GM21786 (cell line): Measurements from ENCODE around the gene ADAMTS17.

Source experiments
- ATAC-seq: cut with Tn5 transposase; IDR thresholded peaks from one replicate; pipeline ENCODE4 v1.9.1; 2021; ENCODE audit not compliant: unreplicated experiment

Gene ADAMTS17

DNA sequence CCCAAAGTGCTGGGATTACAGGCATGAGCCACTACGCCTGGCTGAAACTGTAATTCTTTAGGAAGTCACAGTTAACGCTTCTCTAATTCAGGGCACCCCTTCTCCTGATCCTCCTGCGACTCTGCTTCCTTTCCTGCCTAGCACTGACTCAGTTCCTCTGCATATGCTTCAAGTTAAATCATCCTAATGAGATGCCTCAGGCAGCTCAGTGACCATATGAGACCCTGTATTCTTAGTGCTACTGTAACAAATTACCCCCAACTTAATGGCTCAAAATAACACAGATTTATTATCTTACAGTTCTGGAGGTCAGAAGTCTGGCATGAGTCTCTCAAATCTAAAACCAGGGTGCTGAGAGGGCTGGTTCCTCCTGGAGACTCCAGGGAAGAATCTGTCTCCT lies 336.8 kb downstream of the ADAMTS17 start:
- ATAC-seq: no peak

DNA sequence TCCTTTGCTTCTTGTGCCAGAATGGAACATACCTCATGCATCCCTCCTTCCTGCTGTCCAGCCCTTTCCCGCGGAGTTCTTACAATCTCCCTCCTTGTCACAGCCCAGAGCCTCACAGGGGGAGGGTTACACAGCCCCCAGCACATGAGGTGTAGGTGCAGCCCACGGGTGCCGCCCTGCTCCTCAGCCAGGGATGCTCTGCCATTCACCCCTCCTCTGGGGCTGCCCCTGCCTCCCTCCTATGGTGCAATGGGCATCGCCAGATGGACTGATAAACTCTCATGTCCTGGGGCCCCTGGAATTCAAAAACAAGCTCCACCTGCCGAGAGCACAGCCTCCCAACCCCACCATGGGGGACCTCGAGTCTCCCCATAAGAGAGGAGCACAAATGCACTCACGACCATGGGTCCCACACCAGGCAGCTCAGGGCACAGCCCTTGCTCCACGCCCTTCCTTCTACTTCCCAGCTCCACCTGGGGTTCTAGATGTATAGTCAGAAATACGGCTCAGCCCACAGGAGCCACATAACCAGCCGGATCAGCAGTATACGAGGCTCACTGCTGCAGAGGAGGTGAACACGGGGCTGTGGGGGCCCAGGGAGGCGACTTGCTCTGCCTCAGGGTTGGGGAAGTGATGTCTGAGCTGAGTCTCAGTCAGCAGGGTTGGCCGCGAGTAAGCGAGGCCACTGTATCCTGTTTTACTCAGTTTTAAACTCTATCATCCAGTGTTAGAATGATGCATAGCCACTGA lies 338.8 kb downstream of the ADAMTS17 start:
- no peak for ATAC-seq

DNA sequence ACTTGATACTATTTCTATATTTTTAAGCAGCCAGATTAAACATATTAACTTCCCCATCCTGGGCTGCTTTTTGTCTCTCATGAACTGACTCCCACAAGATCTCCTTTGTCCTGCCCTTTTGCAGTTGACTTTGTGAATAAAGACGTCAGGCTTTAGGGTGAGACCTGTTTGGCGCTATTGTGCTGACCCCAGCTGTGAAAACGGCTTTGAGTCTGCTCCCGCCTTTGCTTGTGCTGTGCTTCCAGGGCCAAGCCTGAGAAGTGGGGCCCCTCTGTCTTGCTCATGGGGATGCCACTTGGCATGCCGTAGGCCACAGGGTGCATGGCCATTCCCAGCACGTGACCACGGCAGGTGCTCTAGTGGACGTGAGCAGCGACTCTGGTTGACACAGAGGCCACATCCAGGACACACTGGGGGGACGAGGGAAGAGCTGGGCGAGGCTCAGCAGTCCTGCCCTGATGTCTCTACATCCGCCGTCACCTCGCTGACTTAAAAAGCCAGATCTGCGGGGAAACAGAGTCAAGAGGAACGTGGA lies 339.6 kb downstream of the ADAMTS17 start:
- no peak for ATAC-seq

DNA sequence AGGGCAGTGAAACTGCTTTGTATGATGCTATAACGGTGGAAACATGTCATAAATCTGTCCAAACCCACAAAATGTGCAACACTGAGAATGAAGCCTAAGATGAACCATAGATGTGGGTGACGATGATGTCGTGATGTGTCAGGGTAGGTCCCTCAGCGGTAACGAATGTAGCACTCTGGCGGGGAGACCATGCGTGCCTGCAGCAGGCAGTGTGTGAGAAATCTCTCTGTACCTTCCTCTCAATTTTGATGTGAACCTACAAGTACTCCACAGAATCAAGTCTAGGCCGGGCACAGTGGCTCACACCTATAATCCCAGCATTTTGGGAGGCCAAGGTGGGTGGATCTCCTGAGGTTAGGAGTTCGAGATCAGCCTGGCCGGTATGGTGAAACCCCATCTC lies 340.4 kb downstream of the ADAMTS17 start:
- ATAC-seq: no peak

DNA sequence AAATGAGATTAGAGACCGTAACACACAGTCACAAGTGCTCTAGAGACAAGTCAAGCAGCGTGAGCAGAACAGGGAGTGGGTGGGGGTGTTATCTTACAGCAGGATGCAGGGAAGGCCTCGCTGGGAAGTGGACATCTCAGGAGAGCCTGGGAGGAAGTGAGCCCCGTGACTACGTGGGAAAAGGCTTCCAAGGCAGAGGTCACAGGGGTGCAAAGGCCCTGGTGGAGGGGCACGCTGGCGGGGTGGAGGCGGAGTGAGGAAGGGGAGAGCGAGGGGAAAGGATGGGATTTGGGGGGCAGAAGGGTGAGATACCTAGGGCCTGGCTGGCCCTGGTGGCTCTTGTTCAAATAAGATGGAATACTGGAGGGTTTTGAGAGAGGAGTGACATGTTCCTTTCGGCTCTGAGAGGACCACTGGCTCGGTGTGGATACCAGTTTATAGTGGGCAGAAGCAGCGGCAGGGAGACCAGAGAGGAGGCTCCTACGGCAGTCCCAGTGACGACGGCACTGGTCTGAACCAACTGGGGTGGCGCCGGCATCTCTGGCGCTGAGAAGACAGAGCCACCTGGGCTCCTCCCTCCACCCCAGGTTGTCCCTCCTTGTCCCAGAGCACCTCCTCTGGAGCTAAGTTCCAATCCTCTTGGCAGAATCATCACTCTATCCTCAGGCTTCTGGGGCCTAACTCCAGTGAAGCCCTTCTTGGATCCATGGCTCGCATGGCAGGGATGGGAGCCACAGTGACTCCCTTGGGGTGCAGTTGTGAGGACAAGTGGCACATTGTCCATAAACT lies 342.3 kb downstream of the ADAMTS17 start:
- ATAC-seq: no peak

DNA sequence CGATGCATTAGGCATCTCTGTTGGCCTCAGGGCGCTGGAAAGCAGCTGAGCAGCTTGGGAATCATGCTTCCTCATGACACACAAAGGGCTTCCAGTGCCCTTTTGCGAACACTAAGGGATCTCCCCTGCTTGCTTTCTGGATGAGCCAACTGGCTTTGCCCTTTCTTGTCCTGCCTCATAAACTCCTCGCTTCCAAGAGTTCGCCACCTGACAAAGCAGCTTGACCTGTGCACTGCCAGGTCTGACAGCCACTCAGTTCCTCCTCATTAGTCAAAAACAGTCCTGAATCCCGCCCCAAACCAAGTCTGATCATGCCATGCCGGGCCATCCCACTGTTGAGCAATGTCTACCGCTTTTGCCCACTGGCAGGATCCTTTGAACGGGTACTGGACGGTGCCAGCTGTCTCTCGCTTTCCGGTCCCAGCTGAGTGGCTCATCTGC lies 343.1 kb downstream of the ADAMTS17 start:
- ATAC-seq: no peak

DNA sequence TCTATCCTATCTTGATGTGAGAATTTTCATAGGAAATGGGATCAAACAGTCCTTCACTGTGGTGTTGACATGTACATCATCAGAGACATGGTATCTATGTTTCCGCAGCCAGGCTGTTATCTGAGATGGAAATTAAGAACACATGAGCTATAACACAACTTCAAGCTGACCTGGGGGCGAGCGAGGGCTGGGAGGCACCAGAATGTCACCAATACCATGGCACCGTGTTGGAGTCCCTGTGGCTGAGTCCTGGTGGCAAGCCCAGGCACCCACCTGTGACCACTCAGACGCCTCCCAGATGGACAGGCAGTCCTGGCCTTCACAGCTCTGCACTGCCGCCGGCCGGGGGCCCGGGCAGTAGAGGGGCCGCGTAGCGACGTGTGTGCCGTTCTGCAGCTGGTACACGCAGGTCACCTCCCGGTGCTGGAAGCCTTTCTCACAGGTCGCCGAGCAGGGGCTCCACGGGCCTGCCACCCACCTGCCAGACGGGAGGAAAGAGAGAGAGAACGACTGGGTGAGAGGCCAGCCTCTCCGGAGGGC lies 344.6 kb downstream of the ADAMTS17 start:
- ATAC-seq: no peak

DNA sequence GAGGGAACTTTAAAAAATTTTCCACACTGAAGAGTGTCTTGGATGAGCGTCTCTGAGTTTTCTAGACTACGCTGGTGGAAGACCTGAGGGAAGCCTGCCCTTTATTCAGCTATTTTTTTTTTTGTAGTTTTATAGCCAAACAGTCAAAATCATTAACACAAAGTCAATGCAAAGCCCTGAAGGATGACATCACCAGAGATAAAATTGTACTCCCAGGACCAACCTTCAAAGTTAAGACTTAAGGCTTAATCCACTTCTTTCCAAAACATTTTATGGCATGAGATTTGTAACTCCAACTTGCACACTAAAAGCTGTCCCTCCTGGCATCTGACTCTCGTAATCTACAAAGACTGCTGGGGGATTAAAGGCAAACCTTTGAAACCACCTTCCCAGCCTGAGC lies 345.1 kb downstream of the ADAMTS17 start:
- no peak for ATAC-seq

DNA sequence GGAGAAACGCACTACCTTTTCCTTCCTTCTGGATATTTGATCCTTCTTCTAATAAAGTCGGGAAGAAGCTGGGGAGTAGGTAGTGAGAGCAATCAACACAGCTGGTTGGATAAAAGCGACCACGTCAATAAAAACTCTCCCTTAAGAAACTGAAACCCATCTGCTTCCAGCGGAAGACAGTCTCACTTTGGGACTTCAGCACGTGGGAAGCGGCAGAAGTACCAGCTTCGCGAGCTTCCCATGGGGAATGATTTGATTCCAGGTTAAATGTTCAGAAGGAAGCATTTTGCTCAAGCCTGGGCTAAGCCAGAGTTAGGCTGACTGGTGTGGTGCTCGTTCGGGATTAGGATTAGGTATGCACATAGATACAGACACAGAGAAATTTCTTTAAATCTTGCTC lies 346.2 kb downstream of the ADAMTS17 start:
- no peak for ATAC-seq

DNA sequence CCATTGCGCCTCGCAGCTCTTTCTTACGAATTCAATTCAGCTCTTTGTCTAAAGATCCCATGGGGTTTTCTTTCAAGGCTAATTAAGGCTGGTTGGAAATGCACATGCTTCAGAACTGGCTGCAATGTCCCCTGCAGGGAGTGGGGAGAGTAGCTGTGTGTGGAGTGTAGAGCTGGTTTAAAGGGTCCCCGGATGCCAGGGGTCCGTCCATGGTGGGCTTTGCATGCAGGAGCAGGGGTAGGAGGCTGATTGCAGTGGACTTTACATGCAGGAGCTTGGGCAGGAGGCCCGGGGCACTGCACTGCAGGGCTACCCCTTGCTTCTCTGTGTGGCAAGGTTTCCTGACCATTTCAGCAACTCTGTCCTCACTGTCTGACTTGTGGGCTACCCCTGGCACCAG lies 346.9 kb downstream of the ADAMTS17 start:
- ATAC-seq: no peak

DNA sequence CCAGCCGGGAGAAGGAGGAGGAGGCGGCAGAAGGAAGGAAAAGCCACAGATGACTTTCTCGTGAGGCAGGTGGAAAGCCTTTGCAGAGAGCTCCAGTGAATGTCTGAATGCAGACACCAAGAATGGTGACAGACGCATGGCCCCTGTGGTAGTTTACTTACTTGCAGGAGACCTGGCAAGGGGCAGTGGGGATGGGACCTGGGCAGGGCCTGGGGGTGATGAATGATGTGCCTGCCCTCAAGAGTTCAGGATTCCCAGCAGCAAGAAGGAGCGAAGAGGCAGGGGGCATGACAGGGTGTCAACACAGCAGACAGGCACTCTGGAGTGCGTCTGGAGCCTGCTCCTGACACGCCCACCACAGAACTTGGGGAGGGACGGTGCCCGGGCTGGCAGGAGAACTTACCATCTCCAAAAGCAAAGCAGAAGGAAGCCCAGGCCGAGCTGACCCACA lies 348.1 kb downstream of the ADAMTS17 start:
- ATAC-seq: no peak

DNA sequence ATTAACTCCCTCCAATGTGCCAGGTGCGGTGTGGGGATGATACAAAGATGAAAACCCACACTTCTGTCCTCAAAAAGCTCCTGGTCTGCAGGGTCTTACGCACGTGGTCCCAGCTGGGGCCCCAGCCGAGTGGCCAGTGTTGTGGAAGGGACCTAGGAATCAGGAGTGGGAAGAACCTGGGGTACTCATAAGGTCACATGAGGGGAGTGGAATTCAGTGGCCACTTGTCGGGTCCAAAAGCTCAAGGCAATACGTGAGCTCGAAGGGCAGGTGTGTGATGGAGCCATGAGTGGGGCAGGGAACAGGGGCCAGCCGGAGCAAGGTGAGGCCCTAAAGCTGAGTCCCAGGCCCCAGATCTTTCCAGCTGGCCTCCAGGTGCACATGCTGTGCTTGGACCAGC lies 348.5 kb downstream of the ADAMTS17 start:
- ATAC-seq: no peak

DNA sequence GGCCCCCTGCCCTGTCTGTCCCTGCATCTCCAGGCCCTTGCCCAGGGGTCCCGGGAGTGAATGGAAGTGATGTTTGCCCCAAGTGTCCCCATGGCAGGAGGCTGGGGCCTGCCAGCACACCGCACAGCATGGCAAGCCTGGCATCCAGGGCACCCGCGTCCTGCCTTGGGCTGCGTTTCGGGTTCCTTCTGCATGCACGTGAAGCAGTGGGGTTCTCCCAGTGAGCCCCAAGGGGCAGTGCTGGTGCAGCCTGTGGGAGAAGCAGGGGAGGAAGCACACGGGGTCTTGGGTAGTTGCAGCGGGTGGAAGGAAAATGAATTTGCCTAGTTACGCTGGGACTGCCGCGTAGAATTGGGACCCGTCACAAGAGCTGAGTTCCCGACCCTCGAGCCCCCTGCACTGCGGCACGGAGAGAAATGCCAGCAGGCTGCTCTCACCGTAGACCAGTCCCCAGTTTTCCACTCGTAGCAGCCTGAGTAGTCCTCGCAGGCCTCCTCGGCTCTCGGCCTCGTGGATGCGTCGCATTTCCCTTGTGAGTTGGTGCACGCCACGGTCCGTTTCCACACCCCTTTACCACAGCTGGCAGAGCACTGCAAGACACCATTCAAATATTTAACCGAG lies 349.1 kb downstream of the ADAMTS17 start:
- ATAC-seq: no peak

DNA sequence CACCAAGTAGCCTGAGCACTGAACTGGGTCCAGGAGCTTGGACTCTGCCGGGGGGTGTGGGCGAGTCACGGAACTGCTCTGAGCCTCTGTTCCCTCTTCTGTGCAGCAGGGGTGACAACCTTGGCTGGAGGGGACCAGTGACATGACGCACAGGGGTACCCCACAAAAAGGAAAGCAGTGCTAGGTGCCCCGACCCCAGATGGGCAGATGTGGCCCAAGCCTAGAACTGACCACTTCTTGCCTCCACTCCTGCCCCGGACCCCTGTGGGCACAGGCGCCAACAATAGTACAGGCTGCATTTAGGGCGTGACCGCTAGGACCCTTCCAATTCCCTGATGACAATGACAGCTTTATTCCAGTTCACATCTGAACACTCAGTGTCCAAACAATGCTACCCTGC lies 352.7 kb downstream of the ADAMTS17 start:
- no peak for ATAC-seq

DNA sequence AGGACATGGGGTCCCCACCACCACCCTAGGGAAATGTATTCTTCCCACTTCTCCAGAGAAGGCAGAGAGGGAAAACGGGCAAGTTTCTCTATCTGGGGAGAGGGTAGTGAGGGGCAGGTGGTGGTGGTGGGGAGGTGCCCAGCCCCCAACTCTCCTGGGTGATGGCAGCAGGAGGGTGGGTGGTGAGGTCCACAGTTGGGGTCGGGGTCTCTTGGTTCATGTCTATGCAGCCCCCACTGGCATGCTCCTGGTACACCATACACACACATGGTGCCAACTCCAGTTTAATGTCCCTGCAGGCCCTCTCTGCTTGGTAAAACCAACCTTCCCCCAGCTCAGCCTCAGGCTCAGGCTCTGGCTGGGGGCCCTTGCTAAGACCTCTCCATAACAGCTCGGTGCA lies 354.1 kb downstream of the ADAMTS17 start:
- ATAC-seq: no peak

DNA sequence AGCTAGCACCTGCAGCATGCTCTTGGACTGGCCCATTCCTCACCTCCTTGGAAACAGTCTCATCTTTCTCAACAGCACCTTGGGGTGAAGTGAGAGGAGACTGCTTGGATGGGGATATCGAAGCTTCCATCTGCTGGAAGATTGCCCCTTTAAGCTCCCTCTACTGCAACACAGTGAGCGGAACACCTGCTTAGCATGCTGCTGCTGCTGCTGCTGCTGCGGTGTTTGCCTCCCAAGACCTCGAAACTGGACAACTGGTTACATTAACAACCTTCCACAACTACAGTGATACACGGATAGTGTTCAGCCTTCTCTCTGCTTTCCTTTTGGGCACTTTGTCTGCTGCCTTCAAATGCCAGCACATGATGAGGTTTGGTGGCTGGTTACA lies 354.7 kb downstream of the ADAMTS17 start:
- ATAC-seq: no peak

DNA sequence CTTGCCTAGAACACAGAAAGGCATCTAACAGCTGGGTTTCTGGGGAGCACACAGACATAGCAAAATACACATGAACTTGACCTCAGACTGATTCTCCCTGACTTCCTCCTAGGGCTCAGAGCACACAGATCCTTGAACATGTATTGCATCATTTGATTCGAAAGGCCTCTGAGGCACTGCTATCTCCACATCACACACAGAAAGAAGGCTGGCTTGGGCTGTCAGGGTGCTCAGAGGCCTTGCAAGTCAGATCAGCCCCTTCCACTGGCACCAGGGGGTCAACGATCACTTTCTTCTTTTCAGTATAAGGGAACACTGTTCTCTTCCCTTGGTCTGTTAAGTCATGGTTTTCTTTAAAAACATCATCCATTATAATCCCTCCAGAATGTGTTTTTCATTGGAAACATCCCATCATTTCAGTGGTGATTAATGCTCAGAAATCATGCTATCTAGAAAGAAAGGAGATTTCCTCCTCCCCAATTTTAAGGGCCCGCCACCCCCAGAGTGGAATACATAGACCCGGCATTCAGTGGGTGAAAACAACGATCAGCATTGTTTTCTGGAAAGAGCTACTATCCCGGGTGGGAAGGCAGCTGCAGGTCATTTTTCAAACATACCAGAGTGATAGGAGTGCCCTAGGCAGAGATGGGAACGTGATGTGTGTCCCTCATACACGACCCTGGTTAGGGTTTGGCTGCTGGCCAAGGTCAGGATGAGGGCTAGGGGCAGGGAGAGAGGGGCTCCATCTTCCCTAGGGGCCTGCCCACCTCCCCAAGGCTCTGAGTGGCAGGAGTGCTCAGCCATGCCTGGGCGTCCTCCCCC lies 355.3 kb downstream of the ADAMTS17 start:
- no peak for ATAC-seq

DNA sequence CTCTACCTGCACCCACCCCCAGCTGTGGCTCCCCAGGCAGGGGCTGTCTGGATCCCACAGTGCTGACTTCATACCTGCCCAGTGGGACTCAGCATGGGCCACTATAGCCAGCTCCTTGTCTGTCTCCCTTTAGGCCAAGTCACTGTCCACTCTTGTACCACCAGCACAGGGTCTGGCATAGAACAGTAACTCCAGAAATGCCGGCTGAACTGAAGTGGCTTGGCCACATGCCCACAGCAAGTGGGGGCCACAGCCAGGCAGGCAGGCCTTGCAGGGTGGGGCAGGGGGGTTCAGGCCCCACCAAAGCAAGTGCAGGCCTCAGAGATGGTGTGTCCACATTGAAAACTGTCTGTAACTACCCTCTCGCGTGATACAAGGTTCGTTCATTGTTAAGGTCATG lies 355.9 kb downstream of the ADAMTS17 start:
- no peak for ATAC-seq

DNA sequence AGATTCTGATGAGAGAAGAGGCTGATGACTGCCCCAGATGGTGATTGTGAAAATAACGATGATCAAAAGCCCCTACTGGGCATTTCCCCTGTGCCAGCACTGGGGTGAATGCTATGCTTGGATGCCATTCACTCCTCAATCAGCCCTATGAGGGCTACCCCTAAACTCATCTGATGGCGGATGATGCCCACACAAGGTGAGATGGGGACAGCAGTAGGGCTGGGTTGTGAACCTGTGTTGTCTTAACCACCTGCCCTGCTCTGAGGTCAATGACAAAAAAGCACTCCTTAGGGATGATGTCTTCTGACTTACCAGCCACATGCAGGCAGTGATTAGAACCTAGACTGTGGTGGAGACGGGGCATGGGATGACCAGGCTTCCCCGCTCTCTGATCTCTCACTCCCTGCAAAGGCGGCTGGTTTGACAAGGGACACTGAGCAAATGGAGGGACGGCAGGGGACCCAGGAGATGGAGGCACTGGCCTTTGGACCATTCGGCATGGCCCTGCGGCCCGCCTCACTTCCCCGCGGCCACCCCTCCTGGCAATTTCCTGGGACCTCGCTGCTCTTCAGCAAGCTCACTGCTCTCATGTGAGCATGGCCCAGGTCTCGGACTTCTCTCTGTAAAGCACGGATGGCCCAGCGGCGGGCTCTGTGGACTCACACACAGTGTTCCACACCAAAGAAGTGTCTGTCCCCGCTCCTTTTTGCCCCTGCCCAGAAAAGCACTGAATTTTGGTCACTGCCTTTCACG lies 357.1 kb downstream of the ADAMTS17 start:
- ATAC-seq: no peak

DNA sequence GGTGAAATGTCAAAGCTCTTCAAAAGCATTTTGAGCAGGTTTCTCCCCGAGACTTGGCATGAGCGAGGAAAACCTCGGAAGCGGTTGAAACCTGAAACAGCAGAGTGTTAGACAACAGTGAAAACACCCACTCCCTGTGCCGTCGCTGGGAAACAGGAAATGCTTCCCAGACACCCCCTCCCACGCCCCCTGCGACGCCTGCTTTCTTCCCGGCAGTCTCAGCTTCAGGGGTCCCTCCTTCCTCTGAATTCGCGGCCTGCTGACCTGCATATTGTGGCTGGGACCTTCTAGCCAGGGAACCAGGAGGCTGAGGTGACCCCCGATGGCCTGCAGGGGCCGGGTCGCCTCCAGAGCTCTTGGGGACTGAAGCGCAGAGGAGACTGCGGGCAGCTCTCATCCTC lies 357.9 kb downstream of the ADAMTS17 start:
- no peak for ATAC-seq
